CD4-positive, alpha-beta T cell treated with Interleukin-17A for 4 hours (primary cell): Measurements from ENCODE around the gene LY6G6C.

Experiments
- DNase-seq: peaks from one replicate; pipeline ENCODE4 v3.0.0-alpha.2; 2020; ENCODE audit warnings: mixed read lengths

Gene LY6G6C

GRCh38 chr6:31721351-31722020 is at the start of gene LY6G6C:
Gene LY6G6C, minus strand, starts transcription at chr6:31721746. Its CDS starts 67 bp downstream, at chr6:31721679.
- DNase-seq = no peak

- no peak for DNase-seq
Observed at GRCh38 chr6:31770860-31771259, 49.3 kb upstream of the LY6G6C start.

- DNase-seq = peak; percentile 81
Observed at GRCh38 chr6:31769684-31770371, 48.3 kb upstream of the LY6G6C start.

GRCh38 chr6:31768363-31769257 is 47.1 kb upstream of the LY6G6C start:
- DNase-seq = no peak

GRCh38 chr6:31767096-31767645 is 45.6 kb upstream of the LY6G6C start:
- DNase-seq = no peak

- no peak for DNase-seq
Observed at GRCh38 chr6:31765910-31766794, 44.6 kb upstream of the LY6G6C start.

- no peak for DNase-seq
Observed at GRCh38 chr6:31765559-31765909, 44.0 kb upstream of the LY6G6C start.

GRCh38 chr6:31764198-31764597 is 42.7 kb upstream of the LY6G6C start:
- no peak for DNase-seq

- DNase-seq = no peak
Observed at GRCh38 chr6:31763619-31763940, 42.0 kb upstream of the LY6G6C start.

GRCh38 chr6:31762878-31763618 is 41.5 kb upstream of the LY6G6C start:
- DNase-seq = no peak

- DNase-seq = no peak
Observed at GRCh38 chr6:31762356-31762755, 40.8 kb upstream of the LY6G6C start, which contains the start of gene SAPCD1. Gene SAPCD1, plus strand, starts transcription at chr6:31762656. Its CDS starts 399 bp downstream, at chr6:31763055.

- no peak for DNase-seq
Observed at GRCh38 chr6:31761343-31761742, 39.8 kb upstream of the LY6G6C start.

GRCh38 chr6:31760790-31761189 is 39.2 kb upstream of the LY6G6C start:
- no peak for DNase-seq

GRCh38 chr6:31758281-31758680 is 36.7 kb upstream of the LY6G6C start:
- DNase-seq = no peak

GRCh38 chr6:31752739-31753319 is 31.3 kb upstream of the LY6G6C start:
- no peak for DNase-seq

- DNase-seq = no peak
Observed at GRCh38 chr6:31750411-31751022, 29.0 kb upstream of the LY6G6C start.

- no peak for DNase-seq
Observed at GRCh38 chr6:31749301-31750036, 27.9 kb upstream of the LY6G6C start.

- DNase-seq = no peak
Observed at GRCh38 chr6:31744422-31744821, 22.9 kb upstream of the LY6G6C start.

- DNase-seq = no peak
Observed at GRCh38 chr6:31742894-31743293, 21.3 kb upstream of the LY6G6C start.

- no peak for DNase-seq
Observed at GRCh38 chr6:31741815-31742214, 20.3 kb upstream of the LY6G6C start.
